ENCODE results near the gene GAB2. TPM values are rescaled to one million over a fixed set of nuclear protein-coding genes. Genes with fewer than 3 reads are reported as not detected.
A peak's percentile ranks its signal among the peaks of the same experiment; 100 is the strongest.

Gene GAB2
- total RNA-seq, 1 donor from 2014 or later, result 6.6 TPM

DNA sequence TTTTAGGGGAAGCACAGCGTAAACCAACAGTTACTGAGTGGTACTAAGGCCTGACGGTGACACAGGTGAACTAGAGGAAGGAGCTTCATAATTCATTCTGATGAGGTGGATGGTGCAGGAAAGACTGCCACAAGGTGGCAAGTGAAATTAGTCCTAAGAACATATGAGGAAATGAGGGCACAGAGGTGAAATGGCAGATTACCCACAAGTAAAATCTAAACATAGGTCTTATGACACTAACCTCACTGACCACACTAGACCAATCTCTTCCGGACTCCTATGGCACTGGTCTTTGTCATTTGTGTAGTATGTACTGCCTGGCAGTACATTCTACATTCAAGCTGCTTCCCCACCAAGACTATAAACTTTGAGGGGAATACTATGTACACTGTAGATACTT lies 20.2 kb downstream of the GAB2 start:
- Histone ChIP-seq H3K27me3 (ENCODE audit: control insufficient read depth, insufficient read depth, low read length) (no peaks in the 10 kb centered on the region), H3K4me3 (ENCODE audit: low read depth, low read length) (no peak overlapping the region), H3K36me3 (ENCODE audit: control insufficient read depth, insufficient read depth, low read length) (no peaks in the 10 kb centered on the region)
- FAIRE-seq (no peak), DNase-seq (ENCODE audit: low read depth) (no peak)
- TF ChIP-seq, protein P1, sequence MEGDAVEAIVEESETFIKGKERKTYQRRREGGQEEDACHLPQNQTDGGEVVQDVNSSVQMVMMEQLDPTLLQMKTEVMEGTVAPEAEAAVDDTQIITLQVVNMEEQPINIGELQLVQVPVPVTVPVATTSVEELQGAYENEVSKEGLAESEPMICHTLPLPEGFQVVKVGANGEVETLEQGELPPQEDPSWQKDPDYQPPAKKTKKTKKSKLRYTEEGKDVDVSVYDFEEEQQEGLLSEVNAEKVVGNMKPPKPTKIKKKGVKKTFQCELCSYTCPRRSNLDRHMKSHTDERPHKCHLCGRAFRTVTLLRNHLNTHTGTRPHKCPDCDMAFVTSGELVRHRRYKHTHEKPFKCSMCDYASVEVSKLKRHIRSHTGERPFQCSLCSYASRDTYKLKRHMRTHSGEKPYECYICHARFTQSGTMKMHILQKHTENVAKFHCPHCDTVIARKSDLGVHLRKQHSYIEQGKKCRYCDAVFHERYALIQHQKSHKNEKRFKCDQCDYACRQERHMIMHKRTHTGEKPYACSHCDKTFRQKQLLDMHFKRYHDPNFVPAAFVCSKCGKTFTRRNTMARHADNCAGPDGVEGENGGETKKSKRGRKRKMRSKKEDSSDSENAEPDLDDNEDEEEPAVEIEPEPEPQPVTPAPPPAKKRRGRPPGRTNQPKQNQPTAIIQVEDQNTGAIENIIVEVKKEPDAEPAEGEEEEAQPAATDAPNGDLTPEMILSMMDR (IDR thresholded peaks at IDR 0.05; ENCODE audit: insufficient read depth, low read length, severe bottlenecking), result no peak

DNA sequence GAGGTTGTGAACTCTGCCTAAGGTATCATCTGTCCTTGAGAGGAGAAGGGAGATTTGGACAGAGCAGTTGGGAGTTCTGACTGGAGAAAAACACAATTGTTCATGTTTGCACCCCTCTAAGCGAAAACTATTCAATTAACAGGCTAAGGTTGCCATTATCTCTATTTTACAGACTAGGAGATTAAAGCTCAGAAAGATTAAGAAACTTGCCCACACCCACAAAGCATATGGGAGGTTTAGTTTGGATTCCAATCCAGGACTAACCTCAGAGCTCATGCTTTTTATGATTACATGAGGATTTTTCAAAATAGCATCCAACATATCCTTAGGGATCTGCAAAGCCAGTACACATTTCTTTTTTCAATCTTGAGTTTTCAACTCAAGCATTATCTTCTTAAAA lies 22.0 kb downstream of the GAB2 start:
- no peak for FAIRE-seq

DNA sequence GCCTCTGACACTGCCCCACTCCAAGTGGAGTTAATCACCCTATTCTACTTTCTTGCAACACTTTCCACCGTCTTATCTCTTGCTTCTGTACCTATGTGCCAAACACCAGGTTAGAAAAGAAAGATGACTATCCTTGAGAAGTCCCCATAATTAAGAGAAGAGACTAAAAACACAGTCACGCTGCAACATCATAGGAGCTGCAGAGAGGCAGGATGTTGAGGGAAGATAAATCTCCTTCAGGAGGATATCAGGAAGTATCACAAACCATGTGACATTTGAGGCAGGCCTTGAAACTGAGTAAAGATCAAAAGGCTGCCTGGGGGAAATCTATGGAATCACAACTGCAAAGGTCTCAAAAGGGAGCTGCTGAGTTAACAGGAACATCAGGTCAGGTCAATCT lies 24.8 kb downstream of the GAB2 start:
- DNase-seq (ENCODE audit: low read depth) (no peak), FAIRE-seq (no peak)
- no peaks in the 10 kb centered on the region for H3K27me3 ChIP-seq (ENCODE audit: control insufficient read depth, insufficient read depth, low read length)
- TF ChIP-seq, protein P1 (IDR thresholded peaks at IDR 0.05; ENCODE audit: insufficient read depth, low read length, severe bottlenecking), result no peak
- no peaks in the 10 kb centered on the region for H3K36me3 ChIP-seq (ENCODE audit: control insufficient read depth, insufficient read depth, low read length)
- no peak overlapping the region for H3K4me3 ChIP-seq (ENCODE audit: low read depth, low read length)

More for the DNA sequence above, 22.0 kb downstream of the GAB2 start:
- no peak overlapping the region for H3K4me3 ChIP-seq (ENCODE audit: low read depth, low read length)
- no peaks in the 10 kb centered on the region for H3K27me3 ChIP-seq (ENCODE audit: control insufficient read depth, insufficient read depth, low read length)
- H3K36me3 ChIP-seq (ENCODE audit: control insufficient read depth, insufficient read depth, low read length), result no peaks in the 10 kb centered on the region
- no peak for DNase-seq (ENCODE audit: low read depth)
- TF ChIP-seq, protein P1 (IDR thresholded peaks at IDR 0.05; ENCODE audit: insufficient read depth, low read length, severe bottlenecking), result no peak

DNA sequence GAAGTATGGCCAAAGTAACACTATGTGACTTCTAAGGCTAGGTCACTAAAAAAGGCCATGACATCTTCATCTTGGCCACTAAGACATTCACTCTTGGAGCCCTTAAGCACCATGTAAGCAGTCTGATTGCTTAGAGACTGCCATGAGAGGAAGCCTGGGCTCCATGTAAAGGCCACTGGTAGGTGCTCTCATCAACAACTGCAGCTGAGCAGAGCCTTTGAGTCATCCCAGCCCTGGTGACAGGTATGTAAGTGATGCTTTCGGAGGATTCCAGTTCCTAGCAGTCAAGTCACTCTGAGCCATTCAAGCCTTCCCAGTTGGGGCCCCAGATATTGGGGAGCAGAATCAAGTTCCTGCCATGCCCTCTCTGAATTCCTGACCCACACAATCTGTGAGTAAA lies 26.2 kb downstream of the GAB2 start:
- Histone ChIP-seq H3K4me3 (ENCODE audit: low read depth, low read length) (no peak overlapping the region), H3K27me3 (ENCODE audit: control insufficient read depth, insufficient read depth, low read length) (no peaks in the 10 kb centered on the region), H3K36me3 (ENCODE audit: control insufficient read depth, insufficient read depth, low read length) (no peaks in the 10 kb centered on the region)
- FAIRE-seq (no peak), DNase-seq (ENCODE audit: low read depth) (no peak)
- TF ChIP-seq, protein P1 (IDR thresholded peaks at IDR 0.05; ENCODE audit: insufficient read depth, low read length, severe bottlenecking), result no peak

DNA sequence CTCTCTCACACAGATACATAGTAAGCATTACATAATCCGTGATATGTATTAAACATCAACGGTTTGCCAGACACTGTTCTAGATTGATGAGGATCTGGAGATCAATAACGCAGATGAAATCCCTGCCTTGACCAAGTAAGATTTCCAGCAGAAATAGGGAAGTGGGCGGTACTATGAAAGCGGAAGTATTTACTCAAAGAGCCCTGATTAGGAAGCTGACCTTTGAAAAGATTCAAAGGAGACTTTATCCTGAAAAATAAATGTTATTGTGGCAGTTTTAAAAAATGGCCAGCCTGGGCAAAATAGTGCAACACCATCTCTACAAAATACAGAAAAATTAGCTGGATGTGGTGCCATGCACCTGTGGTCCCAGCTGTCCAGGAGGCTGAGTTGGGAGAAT lies 26.8 kb downstream of the GAB2 start:
- TF ChIP-seq, protein P1 (IDR thresholded peaks at IDR 0.05; ENCODE audit: insufficient read depth, low read length, severe bottlenecking), result no peak
- H3K27me3 ChIP-seq (ENCODE audit: control insufficient read depth, insufficient read depth, low read length), result no peaks in the 10 kb centered on the region
- FAIRE-seq (no peak), DNase-seq (ENCODE audit: low read depth) (no peak)
- no peak overlapping the region for H3K4me3 ChIP-seq (ENCODE audit: low read depth, low read length)
- no peaks in the 10 kb centered on the region for H3K36me3 ChIP-seq (ENCODE audit: control insufficient read depth, insufficient read depth, low read length)

DNA sequence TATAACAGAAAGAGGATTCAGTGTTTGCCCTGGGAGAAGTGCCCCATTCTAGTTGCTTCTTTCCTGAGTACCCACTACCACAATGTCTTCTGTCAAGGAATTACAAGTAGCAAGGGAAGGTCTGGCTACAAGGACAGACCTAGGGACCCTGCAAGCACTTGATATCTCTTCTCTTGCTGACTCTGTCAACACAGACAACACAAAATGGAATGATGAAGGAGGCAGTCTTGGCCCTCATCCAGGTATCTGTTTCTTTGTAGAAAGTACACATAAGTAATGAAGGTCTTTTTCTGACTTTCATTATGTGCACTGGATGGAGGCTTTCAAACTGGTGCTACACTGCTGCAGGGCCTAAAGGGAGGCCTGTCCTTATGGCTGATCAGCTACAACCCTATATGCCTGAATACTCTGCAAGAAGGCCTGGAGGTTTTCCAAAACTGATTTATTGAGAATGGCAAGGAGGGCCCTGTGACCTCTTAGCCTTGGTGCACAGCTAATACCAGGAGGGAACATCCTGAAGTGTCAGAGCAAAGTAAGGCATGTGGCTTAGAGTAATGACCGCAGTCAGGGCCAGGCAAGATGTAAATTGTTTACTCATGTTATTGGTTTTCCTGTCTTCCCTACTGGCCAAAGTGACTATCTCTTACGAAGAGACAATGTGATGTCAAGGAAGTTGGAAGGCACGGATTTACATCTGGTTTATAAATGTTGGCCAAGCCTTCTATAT lies 31.2 kb downstream of the GAB2 start:
- no peak overlapping the region for H3K4me3 ChIP-seq (ENCODE audit: low read depth, low read length)
- peak; percentile 28 for FAIRE-seq
- H3K27me3 ChIP-seq (ENCODE audit: control insufficient read depth, insufficient read depth, low read length), result no peaks in the 10 kb centered on the region
- no peaks in the 10 kb centered on the region for H3K36me3 ChIP-seq (ENCODE audit: control insufficient read depth, insufficient read depth, low read length)
- TF ChIP-seq, protein P1 (IDR thresholded peaks at IDR 0.05; ENCODE audit: insufficient read depth, low read length, severe bottlenecking), result no peak
- no peak for DNase-seq (ENCODE audit: low read depth)
